K562 (cell line): ENCODE measurements around the gene CATSPER1. TPM values are rescaled to one million over a fixed set of nuclear protein-coding genes. Genes with fewer than 3 reads are reported as not detected.

ENCODE experiments used
- CEBPG ChIP-seq, 3 experiments: fragments of 200-800 bp in 1 of 3; sonication (Bioruptor generic) in 1 of 3; sonication (generic) in 1 of 3; formaldehyde crosslinking in 1 of 3; IDR thresholded peaks in 2 of 3; conservative IDR thresholded peaks in 1 of 3; 2 replicates each; pipeline versions ENCODE4 v1.6.1 to v1.8.0; 2016 to 2022; ENCODE audit warnings: missing compliant biosample characterization in 2 of 3, missing genetic modification characterization in 2 of 3, mild to moderate bottlenecking in 1 of 3, missing genetic modification reagents in 1 of 3
- FOXA3 ChIP-seq, 2 experiments: fragments of 450-650 bp in 1 of 2; sonication (generic) in 1 of 2; formaldehyde crosslinking; IDR thresholded peaks in 1 of 2; conservative IDR thresholded peaks in 1 of 2; 2 replicates each; pipeline versions ENCODE4 v1.4.0 to v1.8.0; 2020 to 2022; ENCODE audit warnings: mild to moderate bottlenecking in 2 of 2, missing genetic modification reagents in 1 of 2
- KLF16 ChIP-seq: IDR thresholded peaks from 2 replicates; pipeline ENCODE4 v1.6.1; 2016; ENCODE audit warnings: antibody characterized with exemption
- MAFG ChIP-seq: fragments of 450-650 bp; conservative IDR thresholded peaks from 2 replicates; pipeline ENCODE4 v1.6.1; 2016; ENCODE audit warnings: missing genetic modification characterization, missing compliant biosample characterization
- MTA3 ChIP-seq: fragments of 450-650 bp; formaldehyde crosslinking; IDR thresholded peaks from 2 replicates; pipeline ENCODE4 v1.6.1; 2017; ENCODE audit warnings: mild to moderate bottlenecking, borderline replicate concordance
- POLR2G ChIP-seq: fragments of 200-400 bp; formaldehyde crosslinking; IDR thresholded peaks from 2 replicates; pipeline ENCODE4 v1.6.1; 2017; ENCODE audit warnings: low read depth, mild to moderate bottlenecking, antibody characterized with exemption, low read length, moderate library complexity
- RBBP5 ChIP-seq: fragments of 200-600 bp; sonication (generic); IDR thresholded peaks from 2 replicates; pipeline ENCODE4 v1.6.1; 2012; ENCODE audit warnings: borderline replicate concordance, mild to moderate bottlenecking, low read length, control low read depth, inconsistent platforms; ENCODE audit not compliant: insufficient read depth, poor library complexity, severe bottlenecking
- SAP30 ChIP-seq: fragments of 200-600 bp; sonication (generic); IDR thresholded peaks from 2 replicates; pipeline ENCODE4 v1.6.1; 2012; ENCODE audit warnings: borderline replicate concordance, low read depth, mild to moderate bottlenecking, moderate library complexity, low read length, control low read depth, inconsistent platforms; ENCODE audit not compliant: insufficient read depth, poor library complexity, severe bottlenecking
- TFAP4 ChIP-seq: sonication (generic); formaldehyde crosslinking; IDR thresholded peaks from 2 replicates; pipeline ENCODE4 v1.8.0; 2022; ENCODE audit warnings: missing genetic modification reagents, mild to moderate bottlenecking, moderate library complexity, borderline replicate concordance
- ZNF143 ChIP-seq: sonication (generic); formaldehyde crosslinking; IDR thresholded peaks from 2 replicates; pipeline ENCODE4 v1.9.0; 2022; ENCODE audit warnings: mild to moderate bottlenecking, missing genetic modification reagents
- polyA plus RNA-seq, 8 experiments: library from polyadenylated mRNA; depleted of rRNA in 4 of 8; stranded (reverse) in 5 of 8; unstranded in 3 of 8; fragments of >200 nt; fragmentation: Nextera tagmentation in 2 of 8; fragmentation: Illumina TruSeq in 1 of 8; extraction: Ambion mirVana in 2 of 8; extraction: Trizol in 1 of 8; gene quantifications; 2 replicates each; pipeline versions ENCODE4 v1.2.1 to v1.2.3, GENCODE V29; 2011 to 2014; ENCODE audit warnings: inconsistent platforms in 1 of 8, missing spikeins in 1 of 8
- total RNA-seq, 7 experiments: library from RNA; depleted of rRNA in 6 of 7; stranded (reverse); fragments of >200 nt in 6 of 7; fragmentation: Illumina TruSeq in 2 of 7; extraction: Trizol in 2 of 7; gene quantifications; 2 replicates each; pipeline versions ENCODE4 v1.2.1 to v1.2.3, GENCODE V29; 2011 to 2021; ENCODE audit warnings: low replicate concordance in 1 of 7
- TF ChIP-seq, protein P1 (sequence below), 2 experiments: fragments of 450-650 bp in 1 of 2; sonication (generic) in 1 of 2; formaldehyde crosslinking in 1 of 2; IDR thresholded peaks; 2 replicates each; pipeline versions ENCODE4 v1.7.1 to v1.9.0; 2016 to 2022; ENCODE audit warnings: inconsistent platforms in 1 of 2, mild to moderate bottlenecking in 1 of 2, missing genetic modification reagents in 1 of 2

Gene CATSPER1
- total and polyA plus RNA-seq, 9 of the 15 experiments (the other 6 are each of a cell fraction or from before 2014, with no cell fraction given): 0.21 to 3.3 (median 0.76) TPM

- TF ChIP-seq, protein P1, sequence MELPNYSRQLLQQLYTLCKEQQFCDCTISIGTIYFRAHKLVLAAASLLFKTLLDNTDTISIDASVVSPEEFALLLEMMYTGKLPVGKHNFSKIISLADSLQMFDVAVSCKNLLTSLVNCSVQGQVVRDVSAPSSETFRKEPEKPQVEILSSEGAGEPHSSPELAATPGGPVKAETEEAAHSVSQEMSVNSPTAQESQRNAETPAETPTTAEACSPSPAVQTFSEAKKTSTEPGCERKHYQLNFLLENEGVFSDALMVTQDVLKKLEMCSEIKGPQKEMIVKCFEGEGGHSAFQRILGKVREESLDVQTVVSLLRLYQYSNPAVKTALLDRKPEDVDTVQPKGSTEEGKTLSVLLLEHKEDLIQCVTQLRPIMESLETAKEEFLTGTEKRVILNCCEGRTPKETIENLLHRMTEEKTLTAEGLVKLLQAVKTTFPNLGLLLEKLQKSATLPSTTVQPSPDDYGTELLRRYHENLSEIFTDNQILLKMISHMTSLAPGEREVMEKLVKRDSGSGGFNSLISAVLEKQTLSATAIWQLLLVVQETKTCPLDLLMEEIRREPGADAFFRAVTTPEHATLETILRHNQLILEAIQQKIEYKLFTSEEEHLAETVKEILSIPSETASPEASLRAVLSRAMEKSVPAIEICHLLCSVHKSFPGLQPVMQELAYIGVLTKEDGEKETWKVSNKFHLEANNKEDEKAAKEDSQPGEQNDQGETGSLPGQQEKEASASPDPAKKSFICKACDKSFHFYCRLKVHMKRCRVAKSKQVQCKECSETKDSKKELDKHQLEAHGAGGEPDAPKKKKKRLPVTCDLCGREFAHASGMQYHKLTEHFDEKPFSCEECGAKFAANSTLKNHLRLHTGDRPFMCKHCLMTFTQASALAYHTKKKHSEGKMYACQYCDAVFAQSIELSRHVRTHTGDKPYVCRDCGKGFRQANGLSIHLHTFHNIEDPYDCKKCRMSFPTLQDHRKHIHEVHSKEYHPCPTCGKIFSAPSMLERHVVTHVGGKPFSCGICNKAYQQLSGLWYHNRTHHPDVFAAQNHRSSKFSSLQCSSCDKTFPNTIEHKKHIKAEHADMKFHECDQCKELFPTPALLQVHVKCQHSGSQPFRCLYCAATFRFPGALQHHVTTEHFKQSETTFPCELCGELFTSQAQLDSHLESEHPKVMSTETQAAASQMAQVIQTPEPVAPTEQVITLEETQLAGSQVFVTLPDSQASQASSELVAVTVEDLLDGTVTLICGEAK (IDR thresholded peaks at IDR 0.05): peak; percentile 12; the same call in 1 of the 2 replicates
- TF ChIP-seq, protein P1 (CRISPR knock-in tag; IDR thresholded peaks at IDR 0.05): no peak
- TF ChIP-seq TFAP4 (peak; percentile 1; the same call in 1 of the 2 replicates), POLR2G (no peak), SAP30 (no peak), RBBP5 (peak; percentile 30), ZNF143 (CRISPR knock-in tag) (peak; percentile 58), MTA3 (0 out of 2 replicates have a peak, but pooled peaks have one; percentile 20), KLF16 (no peak), MAFG (tag) (no peak), FOXA3 (CRISPR knock-in tag; conservative IDR thresholded peaks at IDR 0.05 in 1 of 2, IDR thresholded peaks at IDR 0.05 in 1 of 2) (0 out of 4 replicates have a peak, but pooled peaks of 1 of the 2 experiments have one; percentile 79), CEBPG (CRISPR knock-in tag; IDR thresholded peaks at IDR 0.05) (peak; percentile 44; the same call in 1 of the 2 replicates), CEBPG (tag; conservative IDR thresholded peaks at IDR 0.05 in 1 of 2, IDR thresholded peaks at IDR 0.05 in 1 of 2) (no peak)
Observed at GRCh38 chr11:66012946-66013761, 13.1 kb downstream of the CATSPER1 start (continued).
